HG02623 (cell line): Measurements from ENCODE around the gene CORO1C.
A peak's percentile ranks its signal among the peaks of the same experiment; 100 is the strongest.
"Not testable (repeated sequence)": the region's sequence is repeated elsewhere in the genome, so short reads cannot be mapped to it uniquely, and the experiment has no call there.

Experiments used
- ATAC-seq: cut with Tn5 transposase; IDR thresholded peaks from one replicate; pipeline ENCODE4 v1.9.1; 2021; ENCODE audit warnings: moderate library complexity; ENCODE audit not compliant: unreplicated experiment

CORO1C gene

DNA sequence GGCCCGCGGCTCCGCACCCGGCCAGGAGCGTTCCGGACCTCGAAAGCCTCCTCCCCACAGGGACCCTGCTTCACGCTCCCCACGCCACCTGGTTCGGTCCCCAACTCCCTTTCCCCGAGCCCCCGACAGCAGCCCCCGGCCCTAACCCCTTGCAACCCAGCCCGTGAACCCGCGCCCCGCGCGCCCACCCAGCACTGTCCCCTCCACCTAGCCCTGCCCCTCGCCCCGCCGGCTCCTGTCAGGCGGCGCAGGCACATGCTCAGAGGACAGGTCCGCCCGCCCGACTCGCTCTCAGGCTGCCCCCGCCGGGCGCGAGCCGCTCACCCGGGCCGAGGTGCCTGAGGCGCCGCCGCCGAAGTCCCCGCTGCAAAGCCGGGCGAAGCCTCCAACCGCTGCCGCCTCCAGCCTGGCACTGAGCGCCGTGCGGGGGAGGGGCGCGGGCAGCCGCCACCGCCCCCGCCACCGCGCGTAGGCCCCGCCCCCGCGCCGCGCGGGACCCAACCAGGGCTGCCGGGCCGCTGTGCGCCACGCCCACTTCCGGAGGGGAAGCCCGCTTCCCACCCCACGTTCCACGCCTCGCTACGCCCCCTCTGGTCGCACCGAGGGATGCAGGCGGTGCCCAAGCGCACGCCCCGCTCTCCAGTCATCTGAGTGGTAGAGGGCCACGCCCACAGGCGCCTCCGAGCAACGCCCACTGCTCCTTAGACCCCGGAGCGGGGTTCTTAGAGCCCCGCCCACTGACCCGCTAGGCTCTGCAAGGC is at the start of gene CORO1C:
TSS of gene CORO1C (minus strand) at position 414 of the 761 bp plus-strand sequence. CDS start 30,200 bp downstream, outside the sequence.
- ATAC-seq: peak; percentile 52

GRCh38 chr12:108779998-108780688 is 48.8 kb upstream of the CORO1C start:
- ATAC-seq: no peak

DNA sequence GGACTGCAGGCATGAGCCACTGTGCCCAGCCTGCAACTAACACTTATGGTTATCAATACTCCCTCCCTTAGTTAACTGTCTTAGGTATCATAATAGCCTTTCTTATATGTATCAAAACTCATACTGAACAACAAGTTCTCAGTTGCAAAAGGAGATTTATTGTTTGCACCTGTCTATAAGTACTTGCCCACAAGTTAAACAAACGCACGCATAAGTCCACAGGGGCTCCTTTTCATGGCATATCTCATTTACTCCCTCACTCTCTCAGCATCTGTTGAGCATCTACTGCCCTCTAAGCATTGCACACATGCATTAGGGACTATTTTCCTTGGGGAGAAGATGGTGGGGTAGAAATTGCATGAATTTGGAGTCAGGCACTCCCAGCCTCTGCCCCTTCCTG is 46.7 kb upstream of the CORO1C start:
- no peak for ATAC-seq

GRCh38 chr12:108777156-108777555 is 45.8 kb upstream of the CORO1C start:
- no peak for ATAC-seq

GRCh38 chr12:108773798-108774788 is 42.8 kb upstream of the CORO1C start:
- ATAC-seq: no peak

DNA sequence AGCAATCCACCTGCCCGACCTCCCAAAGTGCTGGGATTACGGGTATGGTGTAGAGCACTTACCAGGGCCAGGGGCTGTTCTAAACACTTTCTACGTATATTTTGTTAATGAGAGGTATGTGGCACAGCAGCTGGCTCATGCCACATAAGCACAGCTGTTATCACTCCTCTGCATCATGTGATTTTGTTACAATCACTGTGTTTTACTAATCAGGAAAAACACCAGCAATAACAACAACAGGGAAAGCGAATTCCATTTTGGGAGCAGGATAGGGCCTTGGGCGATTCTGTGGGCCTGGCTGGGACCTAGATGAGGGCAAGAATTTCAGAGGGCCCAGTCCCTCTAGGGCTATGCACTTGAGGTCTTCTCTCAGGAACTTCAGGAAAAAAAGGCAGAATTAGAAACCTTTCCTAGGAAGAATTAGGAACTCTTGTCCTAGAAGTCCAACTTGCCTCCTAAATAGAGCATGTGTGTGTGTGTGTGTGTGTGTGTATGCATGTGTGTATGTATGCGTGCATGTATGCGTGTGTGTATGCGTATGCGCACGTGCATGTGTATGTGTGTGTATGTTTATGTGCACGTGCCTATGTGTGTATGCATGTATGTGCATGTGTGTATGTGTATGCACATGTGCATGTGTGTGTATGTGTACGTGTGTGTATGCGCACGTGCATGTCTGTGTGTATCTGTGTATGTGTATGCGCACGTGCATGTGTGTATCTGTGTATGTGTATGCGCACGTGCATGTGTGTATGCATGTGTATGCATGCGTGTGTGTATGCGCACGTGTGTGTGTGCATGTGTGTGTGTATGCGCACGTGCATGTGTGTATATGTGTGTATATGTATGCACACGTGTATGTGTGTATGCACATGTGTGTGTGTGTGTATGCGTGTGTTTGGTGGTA is 41.8 kb upstream of the CORO1C start:
- no peak for ATAC-seq

DNA sequence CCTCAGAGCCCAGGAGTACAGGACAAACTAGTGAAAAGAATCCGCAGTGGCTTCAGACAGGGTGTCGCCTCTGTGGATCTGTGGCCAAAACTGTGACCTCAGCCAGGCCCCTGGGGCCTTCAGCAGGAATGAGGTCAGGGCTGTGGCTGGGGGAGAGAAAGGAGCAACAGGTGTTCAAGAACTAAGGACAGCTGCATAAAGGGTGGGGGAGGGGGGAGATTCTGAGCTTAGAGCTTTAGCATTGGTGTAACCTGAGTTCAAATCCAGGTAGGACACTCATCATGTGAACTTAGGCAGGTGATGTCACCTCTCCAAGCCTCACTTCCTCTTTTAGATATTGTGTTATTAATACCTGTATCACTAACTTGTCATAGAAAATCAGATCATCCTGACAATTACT is 40.9 kb upstream of the CORO1C start:
- no peak for ATAC-seq

DNA sequence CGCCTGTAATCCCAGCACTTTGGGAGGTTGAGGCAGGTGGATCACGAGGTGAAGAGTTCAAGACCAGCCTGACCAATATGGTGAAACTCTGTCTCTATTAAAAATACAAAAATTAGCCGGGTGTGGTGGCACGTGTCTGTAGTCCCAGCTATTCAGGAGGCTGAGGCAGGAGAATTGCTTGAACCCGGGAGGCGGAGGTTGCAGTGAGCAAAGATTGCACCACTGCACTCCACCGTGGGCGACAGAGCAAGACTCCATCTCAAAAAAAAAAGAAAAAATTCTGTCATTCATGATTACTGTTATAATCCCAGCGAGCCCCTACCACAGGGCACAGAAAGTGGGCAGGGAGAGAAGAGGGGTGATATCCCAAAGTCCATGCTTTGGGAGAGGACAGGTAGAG is 40.5 kb upstream of the CORO1C start:
- ATAC-seq: not testable (repeated sequence)

- no peak for ATAC-seq
These were observed 39.6 kb upstream of the CORO1C start for GRCh38 chr12:108770963-108771362.

DNA sequence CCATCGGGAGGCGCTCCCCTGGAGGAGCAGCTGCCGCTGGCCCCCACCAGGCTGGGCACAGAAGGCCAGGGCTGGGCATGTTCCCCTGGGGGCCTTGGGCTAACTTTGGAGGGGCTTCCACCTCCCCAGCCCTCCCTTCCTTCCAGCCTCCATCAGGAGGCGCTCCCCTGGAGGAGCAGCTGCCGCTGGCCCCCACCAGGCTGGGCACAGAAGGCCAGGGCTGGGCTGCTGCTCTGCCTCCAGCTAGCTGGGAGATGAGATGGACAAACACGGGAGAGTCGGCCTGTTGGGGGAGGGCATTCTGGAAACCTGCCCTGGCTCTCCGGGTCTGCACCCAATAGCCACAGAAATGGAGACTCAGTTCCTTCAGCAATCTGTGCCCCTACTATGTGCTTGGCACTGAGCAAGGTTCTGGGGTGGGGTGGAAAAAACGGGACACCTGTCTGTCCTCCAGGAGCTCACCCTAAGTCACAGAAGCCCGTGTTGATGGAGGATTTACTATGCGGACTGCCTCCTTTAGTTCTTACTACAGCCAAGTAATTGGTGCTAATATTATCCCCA is 39.0 kb upstream of the CORO1C start:
- ATAC-seq: no peak

- no peak for ATAC-seq
These were observed 37.5 kb upstream of the CORO1C start for GRCh38 chr12:108768591-108769500.

DNA sequence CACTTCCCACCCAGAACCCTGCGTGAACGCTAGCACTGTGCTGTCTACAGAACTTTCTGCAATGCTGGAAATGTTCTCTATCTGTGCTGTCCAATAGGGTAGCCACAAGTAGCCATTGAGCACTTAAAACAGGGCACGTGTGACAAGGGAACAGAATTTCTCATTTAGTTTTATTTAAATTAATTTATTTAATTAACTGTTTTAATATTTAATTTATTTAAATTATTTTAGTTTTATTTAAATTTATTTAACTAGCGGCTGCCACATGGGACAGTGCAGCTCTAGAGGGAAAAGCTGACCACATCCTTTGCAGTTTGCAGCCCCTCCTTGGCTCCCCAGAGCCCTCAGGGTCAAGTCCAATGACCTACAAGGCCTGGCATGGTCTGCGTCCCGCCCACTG is 35.0 kb upstream of the CORO1C start:
- ATAC-seq: no peak

DNA sequence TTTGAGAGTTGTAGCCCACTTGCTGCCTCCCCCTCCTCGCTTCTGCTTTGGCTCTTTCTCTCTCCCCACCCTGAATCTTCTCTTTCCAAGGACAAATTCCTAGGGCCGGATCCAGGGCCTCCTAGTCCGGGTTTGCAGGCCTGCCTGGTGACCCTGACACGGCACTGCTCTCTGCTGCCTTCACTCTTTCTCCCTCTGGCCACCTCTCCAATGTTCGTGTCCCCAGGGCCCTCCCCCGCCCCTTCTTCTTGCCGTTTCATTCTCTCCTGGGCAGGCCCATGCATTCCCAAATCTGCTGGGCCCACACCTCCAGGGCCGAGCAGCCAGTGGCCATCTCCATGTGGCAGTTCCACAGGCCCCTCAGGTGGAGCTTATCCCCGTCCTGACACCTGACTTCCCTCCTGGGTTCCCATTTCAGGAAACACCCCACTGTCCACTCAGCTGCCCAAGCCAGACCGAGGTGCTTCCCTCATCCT is 34.0 kb upstream of the CORO1C start:
- no peak for ATAC-seq

DNA sequence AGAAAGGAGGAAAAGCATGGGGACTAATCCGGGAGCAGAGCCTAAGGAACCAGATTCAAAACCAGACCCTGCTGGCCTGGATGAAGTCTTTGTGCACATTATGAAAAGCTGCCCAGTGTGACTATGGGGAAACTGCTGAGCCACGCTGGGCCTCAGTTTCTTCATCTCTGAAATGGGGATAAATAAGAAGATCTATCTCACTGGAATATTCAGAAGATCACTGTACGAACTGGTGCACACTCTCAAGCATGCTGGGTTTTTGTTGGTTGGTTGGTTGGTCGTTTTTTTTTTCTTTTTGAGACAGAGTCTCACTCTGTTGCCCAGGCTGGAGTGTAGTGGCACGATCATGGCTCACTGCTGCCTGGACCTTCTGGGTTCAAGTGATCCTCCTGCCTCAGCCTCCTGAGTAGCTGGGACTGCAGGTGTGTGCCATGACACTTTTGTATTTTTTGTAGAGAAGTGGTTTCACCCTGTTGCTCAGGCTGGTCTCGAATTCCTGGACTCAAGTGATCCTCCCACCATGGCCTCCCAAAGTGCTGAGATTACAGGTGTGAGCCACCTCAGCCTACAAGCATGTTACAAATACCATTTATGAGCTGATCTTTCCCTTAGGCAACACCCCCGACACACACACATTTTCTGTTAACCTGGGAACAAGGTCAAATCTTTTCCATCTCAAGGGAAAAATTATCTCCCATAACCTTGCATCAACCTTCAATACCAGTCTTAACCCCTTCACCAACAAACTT is 33.4 kb upstream of the CORO1C start:
- no peak for ATAC-seq

GRCh38 chr12:108761226-108761625 is 29.9 kb upstream of the CORO1C start:
- ATAC-seq: no peak

GRCh38 chr12:108759924-108760323 is 28.6 kb upstream of the CORO1C start:
- ATAC-seq: no peak

DNA sequence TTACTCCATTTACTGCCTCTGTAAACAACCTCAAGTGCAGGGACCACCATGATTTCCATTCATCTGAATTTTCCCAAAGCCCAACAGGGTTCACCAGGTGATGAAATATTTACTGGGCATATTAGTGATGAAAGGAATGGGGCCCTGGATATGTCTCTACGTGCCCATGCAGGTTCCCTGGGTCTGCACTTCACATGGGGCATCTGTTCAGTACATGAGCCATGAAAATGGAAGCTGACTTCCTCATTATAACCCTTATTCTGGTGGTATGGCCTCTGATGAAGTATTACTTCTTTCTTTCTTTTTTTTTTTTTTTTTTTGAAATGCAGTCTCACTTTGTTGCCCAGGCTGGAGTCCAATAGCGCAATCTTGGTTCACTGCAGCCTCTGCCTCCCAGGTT is 26.5 kb upstream of the CORO1C start:
- ATAC-seq: no peak

GRCh38 chr12:108756421-108756820 is 25.1 kb upstream of the CORO1C start:
- no peak for ATAC-seq
